Thoracic aorta (tissue), 2 donors: ENCODE measurements around the gene TMEM167B. TPM values are rescaled to one million over a fixed set of nuclear protein-coding genes. Genes with fewer than 3 reads are reported as not detected.
"Not testable (repeated sequence)": the region's sequence is repeated elsewhere in the genome, so short reads cannot be mapped to it uniquely, and the experiment has no call there.

ENCODE experiments used
- ATAC-seq: fragments of 150-250 bp; one replicate; pipeline ENCODE4 v1.8.0; 2017; ENCODE audit warnings: low read depth; ENCODE audit not compliant: insufficient number of reproducible peaks, low FRiP score
- DNase-seq: peaks from one replicate; pipeline ENCODE4 v3.0.0-alpha.2; 2020; ENCODE audit warnings: low spot score
- H3K27ac ChIP-seq, 2 donors: fragments of 200-600 bp; sonication (generic); 1 replicate in 1 of 2; 2 replicates in 1 of 2; pipeline ENCODE4 v1.5.1; 2016; ENCODE audit warnings: mild to moderate bottlenecking in 2 of 2, moderate library complexity in 2 of 2
- H3K27me3 ChIP-seq: fragments of 200-600 bp; sonication (generic); replicated peaks from 2 replicates; pipeline ENCODE4 v1.6.0; 2016; ENCODE audit warnings: mild to moderate bottlenecking; ENCODE audit not compliant: insufficient read depth
- H3K36me3 ChIP-seq: fragments of 200-600 bp; sonication (generic); one replicate; pipeline ENCODE4 v1.5.1; 2016
- H3K4me1 ChIP-seq, 2 donors: fragments of 200-600 bp; sonication (generic); 1 replicate in 1 of 2; 2 replicates in 1 of 2; pipeline versions ENCODE4 v1.5.1 to v1.6.0; 2016; ENCODE audit warnings: low read depth in 2 of 2, mild to moderate bottlenecking in 1 of 2; ENCODE audit not compliant: control insufficient read depth in 1 of 2
- H3K4me3 ChIP-seq: fragments of 200-600 bp; sonication (generic); 2 replicates; pipeline ENCODE4 v1.5.1; 2016; ENCODE audit warnings: mild to moderate bottlenecking
- H3K9me3 ChIP-seq: fragments of 200-600 bp; sonication (generic); 2 replicates; pipeline ENCODE4 v1.5.1; 2016
- total RNA-seq, 2 donors: library from RNA; depleted of rRNA; stranded (reverse); fragments of >200 nt; gene quantifications; one replicate each; pipeline versions ENCODE4 v1.1.0 to v1.2.3, GENCODE V29; 2016
- TF ChIP-seq, protein P1 (sequence below): fragments of 200-600 bp; sonication (generic); IDR thresholded peaks from one replicate; pipeline ENCODE4 v1.5.1; 2019; ENCODE audit warnings: antibody characterized with exemption

The TMEM167B gene
- total RNA-seq, 2 donors from 2014 or later, result 25.3 to 33.2 TPM

- H3K4me3 ChIP-seq, result no peak overlapping the region
- no peak for ATAC-seq
- no peak for DNase-seq
- H3K4me1 ChIP-seq, result no peaks in the 10 kb centered on the region
- H3K27me3 ChIP-seq, result no peaks in the 10 kb centered on the region
- TF ChIP-seq, protein P1, sequence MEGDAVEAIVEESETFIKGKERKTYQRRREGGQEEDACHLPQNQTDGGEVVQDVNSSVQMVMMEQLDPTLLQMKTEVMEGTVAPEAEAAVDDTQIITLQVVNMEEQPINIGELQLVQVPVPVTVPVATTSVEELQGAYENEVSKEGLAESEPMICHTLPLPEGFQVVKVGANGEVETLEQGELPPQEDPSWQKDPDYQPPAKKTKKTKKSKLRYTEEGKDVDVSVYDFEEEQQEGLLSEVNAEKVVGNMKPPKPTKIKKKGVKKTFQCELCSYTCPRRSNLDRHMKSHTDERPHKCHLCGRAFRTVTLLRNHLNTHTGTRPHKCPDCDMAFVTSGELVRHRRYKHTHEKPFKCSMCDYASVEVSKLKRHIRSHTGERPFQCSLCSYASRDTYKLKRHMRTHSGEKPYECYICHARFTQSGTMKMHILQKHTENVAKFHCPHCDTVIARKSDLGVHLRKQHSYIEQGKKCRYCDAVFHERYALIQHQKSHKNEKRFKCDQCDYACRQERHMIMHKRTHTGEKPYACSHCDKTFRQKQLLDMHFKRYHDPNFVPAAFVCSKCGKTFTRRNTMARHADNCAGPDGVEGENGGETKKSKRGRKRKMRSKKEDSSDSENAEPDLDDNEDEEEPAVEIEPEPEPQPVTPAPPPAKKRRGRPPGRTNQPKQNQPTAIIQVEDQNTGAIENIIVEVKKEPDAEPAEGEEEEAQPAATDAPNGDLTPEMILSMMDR, result no peak
- no peaks in the 10 kb centered on the region for H3K36me3 ChIP-seq
- no peaks in the 10 kb centered on the region for H3K9me3 ChIP-seq
- no peak overlapping the region for H3K27ac ChIP-seq
Observed at GRCh38 chr1:109142260-109142659, 51.7 kb downstream of the TMEM167B start.

DNA sequence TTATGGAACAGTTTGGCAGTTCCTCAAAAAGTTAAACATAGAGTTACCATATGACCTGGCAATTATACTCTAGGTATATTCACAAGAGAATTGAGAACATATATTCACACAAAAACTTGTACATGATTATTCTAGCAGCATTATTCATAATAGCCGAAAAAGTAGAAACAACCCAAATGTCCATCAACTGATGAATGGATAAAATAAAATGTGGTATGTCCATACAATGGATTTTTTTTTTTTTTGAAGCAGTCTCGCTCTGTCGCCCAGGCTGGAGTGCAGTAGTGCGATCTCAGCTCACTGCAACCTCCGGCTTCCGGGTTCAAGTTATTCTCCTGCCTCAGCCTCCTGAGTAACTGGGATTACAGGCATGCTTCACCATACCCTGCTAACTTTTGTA is 52.2 kb downstream of the TMEM167B start:
- H3K4me3 ChIP-seq, DNase-seq, H3K4me1 ChIP-seq, H3K36me3 ChIP-seq, H3K27me3 ChIP-seq, H3K9me3 ChIP-seq, ATAC-seq, H3K27ac ChIP-seq: not testable (repeated sequence)

Other genes with a start within 250 kb of the TMEM167B start
- not detected for gene AKNAD1, start 233.7 kb upstream of the TMEM167B start, total RNA-seq
- 10 to 100 TPM in 1 of 2 donors, 1 to 10 TPM in 1; 7.9 to 17.9 TPM for gene GPSM2, start 213.8 kb upstream of the TMEM167B start, total RNA-seq
- 10 to 100 TPM; 25.5 to 36.4 TPM for gene CLCC1, start 127.3 kb upstream of the TMEM167B start, total RNA-seq
- gene WDR47, start 48.7 kb upstream of the TMEM167B start, total RNA-seq, result 10 to 100 TPM; 18.7 to 20.5 TPM
- gene TAF13, start 14.8 kb upstream of the TMEM167B start, total RNA-seq, result 10 to 100 TPM; 46.7 to 66.2 TPM
- gene ELAPOR1, start 23.4 kb downstream of the TMEM167B start, total RNA-seq, result 1 to 10 TPM; 1.4 to 7.2 TPM
- gene SARS1, start 123.2 kb downstream of the TMEM167B start, total RNA-seq, result 100 to 1,000 TPM; 122 to 137 TPM
- 10 to 100 TPM in 1 of 2 donors, 1 to 10 TPM in 1; 4.0 to 10.0 TPM for gene CELSR2, start 158.8 kb downstream of the TMEM167B start, total RNA-seq
- 1 to 10 TPM; 2.4 to 2.5 TPM for gene PSRC1, start 192.4 kb downstream of the TMEM167B start, total RNA-seq
- 1 to 10 TPM in 1 of 2 donors, not detected in 1; 1.1 TPM for gene MYBPHL, start 216.2 kb downstream of the TMEM167B start, total RNA-seq